ENCODE data around the gene OR4F6.
A peak's percentile ranks its signal among the peaks of the same experiment; 100 is the strongest.

Gene OR4F6

GRCh38 chr15:101828774-101829173 is 25.5 kb downstream of the OR4F6 start:
- WGBS, 2 donors (ENCODE audit: extremely low coverage in 2 of 2, insufficient read length in 2 of 2, insufficient replicate concordance in 1 of 2) = no CpG with 5 or more reads among the region's 5 CpGs
- DNase-seq (ENCODE audit: low spot score) = no peak
- Histone ChIP-seq H3K9ac (ENCODE audit: low read depth, low read length, poor library complexity) (peak overlapping the region; percentile 10), H3K27ac (replicated peaks; ENCODE audit: low read length) (no peak overlapping the region), H3K23ac (ENCODE audit: low read depth, low read length, poor library complexity) (no peak overlapping the region), H3K36me3 (replicated peaks in 1 of 2; ENCODE audit: control insufficient read depth in 2 of 2, insufficient read depth in 2 of 2, low read length in 2 of 2) (no peaks in the 10 kb centered on the region), H2AFZ (ENCODE audit: low read length) (no peak overlapping the region), H4K91ac (ENCODE audit: low read depth, low read length, poor library complexity) (no peak overlapping the region), H3K14ac (ENCODE audit: low read length) (no peak overlapping the region), H2BK15ac (ENCODE audit: low read length) (no peak overlapping the region), H3K9me3 (replicated peaks in 1 of 2; ENCODE audit: control insufficient read depth in 2 of 2, insufficient read depth in 1 of 2, low read depth in 1 of 2, low read length in 2 of 2) (peaks cover 0 to 3% of the 10 kb centered on the region in 2 donors), H3K4ac (ENCODE audit: low read length) (peak overlapping the region; percentile 27), H3K4me2 (ENCODE audit: insufficient read depth, low read length, poor library complexity, severe bottlenecking) (no peak overlapping the region), H3K4me1 (ENCODE audit: control insufficient read depth in 2 of 2, insufficient read depth in 1 of 2, low read depth in 1 of 2, low read length in 2 of 2) (no peaks in the 10 kb centered on the region), H3K18ac (ENCODE audit: low read length) (no peak overlapping the region), H2BK5ac (ENCODE audit: low read length) (no peak overlapping the region), H3K79me1 (ENCODE audit: low read depth, low read length) (no peaks in the 10 kb centered on the region), H4K8ac (ENCODE audit: low read depth, low read length) (no peak overlapping the region), H2BK12ac (ENCODE audit: low read length) (no peak overlapping the region), H3K4me3 (ENCODE audit: low read length in 2 of 2) (no peak overlapping the region), H2AK5ac (ENCODE audit: low read depth, low read length) (no peak overlapping the region), H3K27me3 (ENCODE audit: control insufficient read depth in 3 of 3, insufficient read depth in 3 of 3, low read depth in 1 of 3, low read length in 3 of 3) (no peaks in the 10 kb centered on the region), H2BK120ac (ENCODE audit: low read depth, low read length) (no peak overlapping the region)

DNA sequence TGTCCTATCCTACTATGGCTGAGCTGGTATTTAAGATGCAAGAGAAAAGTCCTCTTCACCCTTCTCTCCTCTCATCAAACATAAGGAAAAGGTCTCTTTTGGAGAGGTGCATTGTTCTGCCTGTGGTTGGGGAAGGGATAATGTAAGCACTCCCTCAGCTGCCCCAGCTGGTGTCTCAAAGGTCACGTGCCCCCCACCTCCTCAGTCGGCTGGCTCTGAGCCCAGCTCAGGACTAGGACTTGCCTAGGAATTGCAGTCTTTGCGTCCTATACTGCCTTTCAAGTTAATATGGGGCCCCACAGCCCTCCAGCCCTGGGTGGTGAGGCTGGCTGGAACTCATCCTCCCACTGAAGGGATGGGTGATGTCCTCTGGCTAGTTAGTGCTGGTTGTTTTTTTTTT is 38.3 kb downstream of the OR4F6 start:
- peaks cover 0 to 4% (median 0%) of the 10 kb centered on the region in 3 experiments for H3K27me3 ChIP-seq (ENCODE audit: control insufficient read depth in 3 of 3, insufficient read depth in 3 of 3, low read depth in 1 of 3, low read length in 3 of 3)
- no peak overlapping the region for H4K8ac ChIP-seq (ENCODE audit: low read depth, low read length)
- no peak overlapping the region for H2BK120ac ChIP-seq (ENCODE audit: low read depth, low read length)
- H3K4me2 ChIP-seq (ENCODE audit: insufficient read depth, low read length, poor library complexity, severe bottlenecking) = no peak overlapping the region
- no peak overlapping the region for H3K14ac ChIP-seq (ENCODE audit: low read length)
- no peak for DNase-seq (ENCODE audit: low spot score)
- H2BK5ac ChIP-seq (ENCODE audit: low read length) = peak overlapping the region; percentile 17
- H3K18ac ChIP-seq (ENCODE audit: low read length) = no peak overlapping the region
- no peaks in the 10 kb centered on the region for H3K36me3 ChIP-seq (replicated peaks in 1 of 2; ENCODE audit: control insufficient read depth in 2 of 2, insufficient read depth in 2 of 2, low read length in 2 of 2)
- H2AK5ac ChIP-seq (ENCODE audit: low read depth, low read length) = no peak overlapping the region
- no peak overlapping the region for H3K27ac ChIP-seq (replicated peaks; ENCODE audit: low read length)
- no CpG with 5 or more reads among the region's 3 CpGs for WGBS, 2 donors (ENCODE audit: extremely low coverage in 2 of 2, insufficient read length in 2 of 2, insufficient replicate concordance in 1 of 2)
- no peak overlapping the region for H4K91ac ChIP-seq (ENCODE audit: low read depth, low read length, poor library complexity)
- H3K23ac ChIP-seq (ENCODE audit: low read depth, low read length, poor library complexity) = no peak overlapping the region
- H3K79me1 ChIP-seq (ENCODE audit: low read depth, low read length) = no peaks in the 10 kb centered on the region
- H3K4me3 ChIP-seq (ENCODE audit: low read length in 2 of 2) = no peak overlapping the region
- no peaks in the 10 kb centered on the region for H3K9me3 ChIP-seq (replicated peaks in 1 of 2; ENCODE audit: control insufficient read depth in 2 of 2, insufficient read depth in 1 of 2, low read depth in 1 of 2, low read length in 2 of 2)
- no peak overlapping the region for H2BK15ac ChIP-seq (ENCODE audit: low read length)
- H3K4me1 ChIP-seq (ENCODE audit: control insufficient read depth in 2 of 2, insufficient read depth in 1 of 2, low read depth in 1 of 2, low read length in 2 of 2) = no peaks in the 10 kb centered on the region
- no peak overlapping the region for H2AFZ ChIP-seq (ENCODE audit: low read length)
- no peak overlapping the region for H3K4ac ChIP-seq (ENCODE audit: low read length)
- no peak overlapping the region for H3K9ac ChIP-seq (ENCODE audit: low read depth, low read length, poor library complexity)
- H2BK12ac ChIP-seq (ENCODE audit: low read length) = no peak overlapping the region

GRCh38 chr15:101844916-101845315 is 41.6 kb downstream of the OR4F6 start:
- no CpG with 5 or more reads among the region's 6 CpGs for WGBS, 2 donors (ENCODE audit: extremely low coverage in 2 of 2, insufficient read length in 2 of 2, insufficient replicate concordance in 1 of 2)
- H3K9ac ChIP-seq (ENCODE audit: low read depth, low read length, poor library complexity) = no peak overlapping the region

GRCh38 chr15:101852356-101852755 is 49.0 kb downstream of the OR4F6 start:
- DNase-seq (ENCODE audit: low spot score) = no peak
- H3K9ac ChIP-seq (ENCODE audit: low read depth, low read length, poor library complexity) = no peak overlapping the region
- no peak overlapping the region for H4K91ac ChIP-seq (ENCODE audit: low read depth, low read length, poor library complexity)
- no peaks in the 10 kb centered on the region for H3K79me1 ChIP-seq (ENCODE audit: low read depth, low read length)
- no peak overlapping the region for H3K14ac ChIP-seq (ENCODE audit: low read length)
- no peak overlapping the region for H3K18ac ChIP-seq (ENCODE audit: low read length)
- H3K27ac ChIP-seq (replicated peaks; ENCODE audit: low read length) = no peak overlapping the region
- H4K8ac ChIP-seq (ENCODE audit: low read depth, low read length) = no peak overlapping the region
- no peaks in the 10 kb centered on the region for H3K9me3 ChIP-seq (replicated peaks in 1 of 2; ENCODE audit: control insufficient read depth in 2 of 2, insufficient read depth in 1 of 2, low read depth in 1 of 2, low read length in 2 of 2)
- no peak overlapping the region for H3K4me3 ChIP-seq (ENCODE audit: low read length in 2 of 2)
- no CpG with 5 or more reads among the region's 1 CpG for WGBS, 2 donors (ENCODE audit: extremely low coverage in 2 of 2, insufficient read length in 2 of 2, insufficient replicate concordance in 1 of 2)
- H2BK15ac ChIP-seq (ENCODE audit: low read length) = no peak overlapping the region
- H2AK5ac ChIP-seq (ENCODE audit: low read depth, low read length) = no peak overlapping the region
- no peak overlapping the region for H2BK120ac ChIP-seq (ENCODE audit: low read depth, low read length)
- no peaks in the 10 kb centered on the region for H3K36me3 ChIP-seq (replicated peaks in 1 of 2; ENCODE audit: control insufficient read depth in 2 of 2, insufficient read depth in 2 of 2, low read length in 2 of 2)
- H2BK12ac ChIP-seq (ENCODE audit: low read length) = no peak overlapping the region
- no peak overlapping the region for H2BK5ac ChIP-seq (ENCODE audit: low read length)
- no peak overlapping the region for H3K4ac ChIP-seq (ENCODE audit: low read length)
- H2AFZ ChIP-seq (ENCODE audit: low read length) = no peak overlapping the region
- no peaks in the 10 kb centered on the region for H3K4me1 ChIP-seq (ENCODE audit: control insufficient read depth in 2 of 2, insufficient read depth in 1 of 2, low read depth in 1 of 2, low read length in 2 of 2)
- no peak overlapping the region for H3K4me2 ChIP-seq (ENCODE audit: insufficient read depth, low read length, poor library complexity, severe bottlenecking)
- no peak overlapping the region for H3K23ac ChIP-seq (ENCODE audit: low read depth, low read length, poor library complexity)
- H3K27me3 ChIP-seq (ENCODE audit: control insufficient read depth in 3 of 3, insufficient read depth in 3 of 3, low read depth in 1 of 3, low read length in 3 of 3) = no peaks in the 10 kb centered on the region

More at GRCh38 chr15:101844916-101845315, 41.6 kb downstream of the OR4F6 start:
- no peak overlapping the region for H3K4me2 ChIP-seq (ENCODE audit: insufficient read depth, low read length, poor library complexity, severe bottlenecking)
- no peak overlapping the region for H2AFZ ChIP-seq (ENCODE audit: low read length)
- H2BK120ac ChIP-seq (ENCODE audit: low read depth, low read length) = no peak overlapping the region
- no peak overlapping the region for H3K27ac ChIP-seq (replicated peaks; ENCODE audit: low read length)
- no peak overlapping the region for H2BK5ac ChIP-seq (ENCODE audit: low read length)
- no peak overlapping the region for H3K23ac ChIP-seq (ENCODE audit: low read depth, low read length, poor library complexity)
- H3K18ac ChIP-seq (ENCODE audit: low read length) = no peak overlapping the region
- peaks cover 0 to 4% (median 0%) of the 10 kb centered on the region in 3 experiments for H3K27me3 ChIP-seq (ENCODE audit: control insufficient read depth in 3 of 3, insufficient read depth in 3 of 3, low read depth in 1 of 3, low read length in 3 of 3)
- no peak for DNase-seq (ENCODE audit: low spot score)
- H4K8ac ChIP-seq (ENCODE audit: low read depth, low read length) = no peak overlapping the region
- no peak overlapping the region for H2BK15ac ChIP-seq (ENCODE audit: low read length)
- H3K4me3 ChIP-seq (ENCODE audit: low read length in 2 of 2) = no peak overlapping the region
- no peak overlapping the region for H2AK5ac ChIP-seq (ENCODE audit: low read depth, low read length)
- H3K4ac ChIP-seq (ENCODE audit: low read length) = no peak overlapping the region
- H3K4me1 ChIP-seq (ENCODE audit: control insufficient read depth in 2 of 2, insufficient read depth in 1 of 2, low read depth in 1 of 2, low read length in 2 of 2) = no peaks in the 10 kb centered on the region
- H3K14ac ChIP-seq (ENCODE audit: low read length) = no peak overlapping the region
- no peaks in the 10 kb centered on the region for H3K36me3 ChIP-seq (replicated peaks in 1 of 2; ENCODE audit: control insufficient read depth in 2 of 2, insufficient read depth in 2 of 2, low read length in 2 of 2)
- no peaks in the 10 kb centered on the region for H3K79me1 ChIP-seq (ENCODE audit: low read depth, low read length)
- H4K91ac ChIP-seq (ENCODE audit: low read depth, low read length, poor library complexity) = no peak overlapping the region
- H3K9me3 ChIP-seq (replicated peaks in 1 of 2; ENCODE audit: control insufficient read depth in 2 of 2, insufficient read depth in 1 of 2, low read depth in 1 of 2, low read length in 2 of 2) = no peaks in the 10 kb centered on the region
- no peak overlapping the region for H2BK12ac ChIP-seq (ENCODE audit: low read length)

Data from neuronal stem cell (in vitro differentiated cells).